Liver (tissue), 9 donors: Measurements from ENCODE around the gene OGG1. TPM values are rescaled to one million over a fixed set of nuclear protein-coding genes. Genes with fewer than 3 reads are reported as not detected.

ENCODE experiments used
- DNase-seq: peaks from one replicate; pipeline ENCODE4 v3.0.0-alpha.2; 2017; ENCODE audit warnings: low spot score
- H3K27ac ChIP-seq, 2 donors: one replicate each; pipeline ENCODE4 v1.7.0; 2013; ENCODE audit warnings: inconsistent platforms in 2 of 2, low read length in 2 of 2, control low read depth in 1 of 2, low read depth in 1 of 2, mild to moderate bottlenecking in 1 of 2
- H3K27me3 ChIP-seq, 4 donors: one replicate each; pipeline versions ENCODE4 v1.6.1 to v1.7.0; 2013; ENCODE audit warnings: low read length in 3 of 4, inconsistent platforms in 1 of 4, mild to moderate bottlenecking in 1 of 4, moderate library complexity in 1 of 4; ENCODE audit not compliant: control insufficient read depth in 4 of 4, insufficient read depth in 4 of 4
- H3K36me3 ChIP-seq, 4 donors: one replicate each; pipeline versions ENCODE4 v1.6.1 to v1.7.0; 2013; ENCODE audit warnings: low read length in 3 of 4, mild to moderate bottlenecking in 3 of 4, low read depth in 1 of 4, moderate library complexity in 1 of 4; ENCODE audit not compliant: control insufficient read depth in 4 of 4, insufficient read depth in 3 of 4
- H3K4me1 ChIP-seq, 4 donors: one replicate each; pipeline versions ENCODE4 v1.6.1 to v1.7.0; 2013; ENCODE audit warnings: low read length in 3 of 4, mild to moderate bottlenecking in 3 of 4, moderate library complexity in 1 of 4; ENCODE audit not compliant: control insufficient read depth in 4 of 4, insufficient read depth in 4 of 4
- H3K4me3 ChIP-seq, 3 donors: one replicate each; pipeline versions ENCODE4 v1.6.1 to v1.7.0; 2013; ENCODE audit warnings: low read length in 3 of 3, control low read depth in 1 of 3, low read depth in 1 of 3, mild to moderate bottlenecking in 1 of 3
- H3K9ac ChIP-seq, 2 donors: one replicate each; pipeline ENCODE4 v1.7.0; 2013; ENCODE audit warnings: low read length in 2 of 2, mild to moderate bottlenecking in 2 of 2, moderate library complexity in 2 of 2, control low read depth in 1 of 2, low read depth in 1 of 2
- H3K9me3 ChIP-seq, 4 donors: one replicate each; pipeline versions ENCODE4 v1.6.1 to v1.7.0; 2013; ENCODE audit warnings: low read length in 3 of 4; ENCODE audit not compliant: control insufficient read depth in 4 of 4
- CTCF ChIP-seq: fragments of 150-350 bp; IDR thresholded peaks from 2 replicates; pipeline ENCODE4 v1.5.1; 2017; ENCODE audit warnings: improper control_type of control experiment, low read depth, low read length; ENCODE audit not compliant: missing input control
- EGR1 ChIP-seq, 2 donors: IDR thresholded peaks; 2 replicates each; pipeline ENCODE4 v1.6.1; 2016 to 2018; ENCODE audit warnings: antibody characterized with exemption in 2 of 2, low read depth in 2 of 2
- FOXA1 ChIP-seq: IDR thresholded peaks from 2 replicates; pipeline ENCODE4 v1.6.1; 2016; ENCODE audit warnings: antibody characterized with exemption
- FOXA2 ChIP-seq: IDR thresholded peaks from 2 replicates; pipeline ENCODE4 v1.6.1; 2016; ENCODE audit warnings: antibody characterized with exemption
- GABPA ChIP-seq, 2 donors: IDR thresholded peaks in 1 of 2; conservative IDR thresholded peaks in 1 of 2; 2 replicates each; pipeline ENCODE4 v1.6.1; 2016; ENCODE audit warnings: antibody characterized with exemption in 2 of 2, mild to moderate bottlenecking in 1 of 2, moderate library complexity in 1 of 2
- HNF4A ChIP-seq, 2 donors: conservative IDR thresholded peaks; 2 replicates each; pipeline ENCODE4 v1.6.1; 2016; ENCODE audit warnings: antibody characterized with exemption in 2 of 2, mild to moderate bottlenecking in 2 of 2
- HNF4G ChIP-seq: IDR thresholded peaks from 2 replicates; pipeline ENCODE4 v1.6.1; 2016; ENCODE audit warnings: antibody characterized with exemption
- JUND ChIP-seq, 2 donors: IDR thresholded peaks; 2 replicates each; pipeline ENCODE4 v1.6.1; 2016; ENCODE audit warnings: antibody characterized with exemption in 2 of 2
- NR2F2 ChIP-seq: IDR thresholded peaks from 2 replicates; pipeline ENCODE4 v1.6.1; 2016; ENCODE audit warnings: antibody characterized with exemption
- RAD21 ChIP-seq, 2 donors: IDR thresholded peaks; 2 replicates each; pipeline ENCODE4 v1.6.1; 2016; ENCODE audit warnings: antibody characterized with exemption in 2 of 2, mild to moderate bottlenecking in 2 of 2
- REST ChIP-seq: IDR thresholded peaks from 2 replicates; pipeline ENCODE4 v1.6.1; 2016; ENCODE audit warnings: antibody characterized with exemption, mild to moderate bottlenecking
- RXRA ChIP-seq, 2 donors: IDR thresholded peaks; 2 replicates each; pipeline ENCODE4 v1.6.1; 2017 to 2018; ENCODE audit warnings: antibody characterized with exemption in 2 of 2, mild to moderate bottlenecking in 1 of 2
- SP1 ChIP-seq: IDR thresholded peaks from 2 replicates; pipeline ENCODE4 v1.6.1; 2018; ENCODE audit warnings: antibody characterized with exemption, mild to moderate bottlenecking
- TAF1 ChIP-seq: conservative IDR thresholded peaks from 2 replicates; pipeline ENCODE4 v1.6.1; 2016; ENCODE audit warnings: antibody characterized with exemption, mild to moderate bottlenecking
- YY1 ChIP-seq: IDR thresholded peaks from 2 replicates; pipeline ENCODE4 v1.6.1; 2016; ENCODE audit warnings: antibody characterized with exemption, mild to moderate bottlenecking
- ZBTB33 ChIP-seq: IDR thresholded peaks from 2 replicates; pipeline ENCODE4 v1.6.1; 2016; ENCODE audit warnings: antibody characterized with exemption
- WGBS: extraction: QIAGEN DNeasy Blood & Tissue Kit; methylation state at CpG from one replicate; pipeline ENCODE4 v1.1.7; 2013; 5-methylcytosine and 5-hydroxymethylcytosine counted together
- polyA plus RNA-seq, 2 donors: library from polyadenylated mRNA; stranded (reverse) in 1 of 2; unstranded in 1 of 2; fragments of 200-250 nt in 1 of 2; fragments of >200 nt in 1 of 2; fragmentation: Nextera tagmentation in 1 of 2; extraction: Ambion mirVana in 1 of 2; gene quantifications; one replicate each; pipeline versions ENCODE4 v1.2.1 to v1.2.3, GENCODE V29; 2013 to 2015
- total RNA-seq, 2 donors: library from RNA; depleted of rRNA; stranded (reverse); fragments of >200 nt; gene quantifications; one replicate each; pipeline ENCODE4 v1.2.3, GENCODE V29; 2014
- TF ChIP-seq, protein P1 (sequence below): IDR thresholded peaks from 2 replicates; pipeline ENCODE4 v1.6.1; 2016; ENCODE audit warnings: antibody characterized with exemption
- TF ChIP-seq, protein P2 (sequence below): IDR thresholded peaks from 2 replicates; pipeline ENCODE4 v1.6.1; 2016; ENCODE audit warnings: antibody characterized with exemption
- donor health status: healthy.
- donor health status: healthy.
- donor health status: healthy.
- donor health status: healthy.
- donor health status: healthy.

The OGG1 gene
- total and polyA plus RNA-seq, 4 donors: 8.9 to 19.8 (median 10.0) TPM

DNA sequence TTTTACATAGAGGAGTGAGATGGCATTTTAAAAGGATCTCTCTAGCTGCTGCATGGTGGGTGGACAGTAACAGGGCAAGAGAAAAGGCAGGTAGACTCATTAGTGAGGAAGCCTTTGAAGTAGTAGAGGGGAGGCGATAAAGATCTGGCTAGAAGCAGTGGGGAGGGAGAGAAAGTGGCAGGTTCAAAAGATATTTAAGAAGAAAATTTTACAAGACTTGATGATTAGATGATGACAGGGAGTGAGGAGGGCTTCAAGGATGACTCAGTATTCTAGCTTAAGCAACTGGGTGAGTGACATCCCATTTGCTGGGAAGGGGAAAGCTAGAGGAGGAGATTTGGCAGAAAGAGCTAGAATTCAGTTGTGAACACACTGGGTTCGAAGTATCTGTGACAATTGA lies 22.0 kb upstream of the OGG1 start:
- TF ChIP-seq ZBTB33: no peak
- TF ChIP-seq, protein P1, sequence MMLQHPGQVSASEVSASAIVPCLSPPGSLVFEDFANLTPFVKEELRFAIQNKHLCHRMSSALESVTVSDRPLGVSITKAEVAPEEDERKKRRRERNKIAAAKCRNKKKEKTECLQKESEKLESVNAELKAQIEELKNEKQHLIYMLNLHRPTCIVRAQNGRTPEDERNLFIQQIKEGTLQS: no peak
- TF ChIP-seq HNF4A (conservative IDR thresholded peaks at IDR 0.05): no peak
- no peak for TF ChIP-seq EGR1 (IDR thresholded peaks at IDR 0.05; ENCODE audit: low read depth in 2 of 2)
- TF ChIP-seq, protein P2, sequence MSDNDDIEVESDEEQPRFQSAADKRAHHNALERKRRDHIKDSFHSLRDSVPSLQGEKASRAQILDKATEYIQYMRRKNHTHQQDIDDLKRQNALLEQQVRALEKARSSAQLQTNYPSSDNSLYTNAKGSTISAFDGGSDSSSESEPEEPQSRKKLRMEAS: no peak
- TF ChIP-seq YY1: no peak
- TF ChIP-seq FOXA2: no peak
- no peak for TF ChIP-seq RXRA (IDR thresholded peaks at IDR 0.05)
- TF ChIP-seq JUND (IDR thresholded peaks at IDR 0.05): no peak
- no peak for TF ChIP-seq GABPA (IDR thresholded peaks at IDR 0.05 in 1 of 2, conservative IDR thresholded peaks at IDR 0.05 in 1 of 2)
- TF ChIP-seq SP1: no peak
- TF ChIP-seq HNF4G: no peak
- TF ChIP-seq REST: no peak
- TF ChIP-seq FOXA1: no peak
- TF ChIP-seq RAD21 (IDR thresholded peaks at IDR 0.05): no peak
- no peak for TF ChIP-seq TAF1
- TF ChIP-seq CTCF: no peak
- no peak for TF ChIP-seq NR2F2
- no peak overlapping the region for H3K9ac ChIP-seq
- no peaks in the 10 kb centered on the region for H3K9me3 ChIP-seq
- no peaks in the 10 kb centered on the region for H3K36me3 ChIP-seq
- peaks cover 3 to 13% (median 8%) of the 10 kb centered on the region in 4 donors for H3K4me1 ChIP-seq
- H3K4me3 ChIP-seq: no peak overlapping the region
- no peak for DNase-seq
- 92% methylated on average over 2 of the region's 2 CpGs for WGBS
- no peak overlapping the region for H3K27ac ChIP-seq
- no peaks in the 10 kb centered on the region for H3K27me3 ChIP-seq
